ENCODE measurements around the gene ADGRV1.

DNA sequence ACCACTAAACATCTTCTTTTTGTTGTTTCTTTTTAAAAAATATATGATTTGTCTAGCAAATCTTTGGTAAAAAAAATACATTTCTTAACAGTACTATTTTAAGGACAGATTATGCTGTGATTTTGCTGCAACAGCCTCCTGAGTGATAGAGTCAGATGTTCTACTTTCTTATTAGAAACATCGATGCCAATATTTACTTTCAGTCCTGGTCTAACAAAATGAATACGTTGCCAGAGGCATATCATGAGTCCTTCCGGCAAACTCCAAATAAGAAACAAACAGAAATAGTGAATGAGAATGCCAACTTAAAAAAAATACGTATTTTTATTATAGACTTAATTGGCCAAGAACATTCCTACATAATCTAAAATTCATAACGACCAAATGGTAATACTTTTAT lies 371.5 kb downstream of the ADGRV1 start:
- no peak for TF ChIP-seq ARNT (IDR thresholded peaks at IDR 0.05)
- TF ChIP-seq TARDBP (IDR thresholded peaks at IDR 0.05) = no peak
- no peak for TF ChIP-seq CTBP1 (IDR thresholded peaks at IDR 0.05; ENCODE audit: borderline replicate concordance)
- no peak for TF ChIP-seq FOXA1 (IDR thresholded peaks at IDR 0.05)
- TF ChIP-seq HDGF (IDR thresholded peaks at IDR 0.05; ENCODE audit: borderline replicate concordance) = no peak
- TF ChIP-seq FOXK2 (IDR thresholded peaks at IDR 0.05) = no peak
- TF ChIP-seq ZNF384 (IDR thresholded peaks at IDR 0.05) = no peak
- no peak for TF ChIP-seq BHLHE40 (IDR thresholded peaks at IDR 0.05; ENCODE audit: borderline replicate concordance)
